ENCODE results near the gene LAMB4.
"Not testable (repeated sequence)": the region's sequence is repeated elsewhere in the genome, so short reads cannot be mapped to it uniquely, and the experiment has no call there.

Gene LAMB4

DNA sequence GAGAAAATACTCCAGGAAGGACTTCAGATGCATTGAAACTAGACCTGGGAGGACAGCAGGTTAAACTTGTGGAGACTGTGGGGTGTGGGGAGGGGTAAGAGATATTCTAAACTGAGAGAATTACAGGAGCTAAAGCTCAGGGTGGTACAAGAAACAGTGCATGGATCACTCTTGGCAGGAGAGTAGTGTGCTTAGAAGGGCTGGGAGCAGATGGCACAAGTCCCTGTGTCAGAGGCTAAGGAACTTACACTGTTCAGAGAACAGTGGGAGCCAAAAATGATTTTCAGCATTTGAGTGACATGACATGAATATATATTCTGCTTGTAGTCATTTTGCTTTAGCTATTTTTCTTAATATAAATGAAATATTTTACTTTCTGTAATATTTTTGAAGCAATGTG is 91.2 kb downstream of the LAMB4 start:
- no peak for DNase-seq

DNA sequence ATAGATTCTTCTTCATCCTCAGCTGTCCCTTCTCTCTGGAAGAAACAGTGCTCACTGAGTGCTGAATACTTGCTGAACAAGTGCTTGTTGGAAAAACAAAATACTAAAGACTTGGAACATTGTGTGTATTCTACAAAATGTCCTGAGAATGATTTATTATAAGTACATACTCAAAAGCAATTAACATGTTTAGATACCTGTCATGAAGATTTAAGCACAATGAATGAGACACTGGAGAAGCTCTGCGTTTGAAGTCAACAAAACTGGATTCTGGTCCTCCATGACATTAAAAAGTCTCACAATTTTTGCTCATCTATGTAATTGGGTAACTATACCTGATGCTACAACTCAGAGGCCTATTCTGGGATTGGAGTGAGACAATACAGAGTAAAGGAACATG is 92.4 kb downstream of the LAMB4 start:
- no peak for DNase-seq

DNA sequence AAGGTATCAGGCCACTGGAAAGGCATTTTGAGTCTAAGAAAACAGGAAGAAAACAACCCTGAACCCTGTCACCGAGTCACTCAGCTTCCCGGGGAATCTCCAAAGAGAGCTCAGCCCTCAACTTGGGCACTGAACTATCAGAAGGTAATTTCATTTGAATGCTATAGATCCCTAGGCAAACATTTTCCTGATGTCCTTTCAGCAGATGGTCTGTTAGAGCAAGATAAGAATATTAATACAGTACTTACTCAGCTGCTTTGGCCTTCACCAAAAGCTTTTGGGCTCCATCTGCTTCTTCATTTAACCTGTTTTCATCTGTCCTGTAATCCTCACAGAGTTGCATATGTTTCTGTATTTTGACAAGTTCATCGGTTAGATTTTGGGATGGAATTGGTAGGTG is 93.0 kb downstream of the LAMB4 start:
- DNase-seq, result no peak

DNA sequence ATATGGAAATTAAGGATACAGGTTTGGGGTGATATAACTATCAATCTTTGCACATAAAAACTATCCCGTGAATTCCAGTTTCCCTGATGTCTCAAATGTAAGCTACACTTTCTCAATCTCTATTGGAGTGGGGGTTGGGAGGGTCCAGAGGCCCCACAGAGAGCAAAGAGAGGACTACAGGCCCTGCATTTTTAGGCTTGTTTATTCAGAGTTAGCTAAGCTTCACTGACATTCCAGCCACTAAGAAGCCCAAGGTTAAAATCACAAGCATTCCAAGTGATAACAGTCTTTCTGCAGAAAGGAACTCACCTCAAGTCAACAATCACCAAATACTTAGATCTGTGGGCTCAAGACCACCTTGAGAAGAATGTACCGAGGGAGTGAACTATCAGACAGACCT is 95.6 kb downstream of the LAMB4 start:
- no peak for DNase-seq

DNA sequence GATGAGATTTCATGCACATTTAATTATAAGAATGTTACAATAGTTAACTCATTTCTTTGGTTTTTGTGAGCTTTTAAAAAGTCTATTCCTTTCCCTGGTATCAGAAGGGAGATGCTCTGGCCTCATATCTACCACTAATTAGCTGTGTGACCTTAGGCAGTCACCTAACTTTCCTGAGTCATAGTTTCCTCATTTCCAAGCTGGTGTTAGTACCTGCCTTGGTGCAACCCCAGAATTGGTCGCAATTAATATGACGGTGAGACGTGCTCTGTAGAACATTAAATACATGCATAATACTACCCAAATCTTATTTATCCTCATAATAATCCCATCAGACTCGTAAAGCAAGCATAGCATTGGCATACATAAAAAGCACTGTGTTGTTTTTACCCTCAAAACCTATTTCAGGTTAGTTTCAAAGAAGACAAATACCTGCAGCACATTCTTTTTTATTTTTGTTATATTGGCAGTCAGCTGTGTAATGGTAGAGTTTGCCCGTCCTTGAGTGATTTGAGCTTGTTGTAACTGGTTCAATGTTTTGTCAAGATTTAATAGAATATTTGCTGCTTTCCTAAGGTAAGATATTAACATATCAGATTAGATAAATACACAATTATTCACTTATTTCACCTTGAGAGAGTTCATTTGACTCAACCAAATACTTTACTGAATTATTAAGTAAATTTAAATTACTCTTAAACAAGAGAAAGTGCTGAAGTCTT is 96.2 kb downstream of the LAMB4 start:
- DNase-seq, result no peak

DNA sequence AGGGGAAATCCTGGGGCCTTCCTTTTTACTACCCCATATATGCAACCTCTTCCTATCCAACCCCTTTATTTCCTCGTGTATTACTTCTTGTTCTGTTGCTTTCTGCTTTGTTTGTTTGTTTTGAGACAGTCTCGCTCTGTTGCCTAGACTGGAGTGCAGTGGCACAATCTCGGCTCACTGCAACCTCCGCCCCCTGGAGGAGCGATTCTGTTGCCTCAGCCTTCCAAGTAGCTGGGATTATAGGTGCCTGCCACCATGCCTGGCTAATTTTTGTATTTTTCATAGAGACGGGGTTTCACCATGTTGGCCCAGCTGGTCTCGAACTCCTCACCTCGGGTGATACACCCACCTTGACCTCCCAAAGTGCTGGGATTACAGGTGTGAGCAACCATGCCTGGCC is 96.9 kb downstream of the LAMB4 start:
- not testable (repeated sequence) for DNase-seq

DNA sequence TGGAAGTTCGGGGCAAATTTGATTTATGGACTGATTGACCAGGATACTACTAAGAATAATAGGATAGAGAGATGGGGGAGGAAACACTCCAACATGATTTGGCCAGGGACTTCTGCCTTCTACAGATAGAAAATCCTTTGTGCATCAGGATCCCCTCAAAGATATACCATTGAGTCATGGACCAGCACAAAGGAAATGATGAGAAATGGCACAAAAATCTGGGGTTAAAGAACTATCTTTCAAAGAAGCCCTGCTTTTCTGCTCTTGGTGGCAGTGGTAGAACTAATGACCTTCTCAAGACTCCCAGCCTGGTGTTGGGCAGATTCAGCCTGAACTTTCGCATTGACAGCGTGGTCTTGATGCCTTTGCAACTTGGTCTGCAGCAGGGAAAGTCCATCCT is 99.6 kb downstream of the LAMB4 start:
- no peak for DNase-seq

DNA sequence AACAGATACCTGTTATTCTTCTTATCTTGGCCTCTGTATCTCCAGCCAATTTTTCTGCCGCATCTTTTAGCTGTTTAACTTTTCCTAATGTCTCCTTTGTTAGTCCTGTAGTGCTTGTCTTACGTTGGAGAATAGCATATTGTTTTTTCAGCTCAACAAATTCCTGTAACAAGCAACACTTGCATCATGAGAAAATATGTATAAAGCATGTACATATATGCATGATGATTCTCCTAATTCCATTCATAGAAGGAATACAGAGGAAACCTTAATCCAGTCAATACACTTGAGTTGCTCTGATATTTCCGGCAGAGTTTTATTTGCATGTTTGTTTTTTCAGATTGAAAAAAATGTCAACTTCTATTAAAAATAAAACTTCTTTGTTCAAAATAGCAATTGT is 101.1 kb downstream of the LAMB4 start:
- no peak for DNase-seq

DNA sequence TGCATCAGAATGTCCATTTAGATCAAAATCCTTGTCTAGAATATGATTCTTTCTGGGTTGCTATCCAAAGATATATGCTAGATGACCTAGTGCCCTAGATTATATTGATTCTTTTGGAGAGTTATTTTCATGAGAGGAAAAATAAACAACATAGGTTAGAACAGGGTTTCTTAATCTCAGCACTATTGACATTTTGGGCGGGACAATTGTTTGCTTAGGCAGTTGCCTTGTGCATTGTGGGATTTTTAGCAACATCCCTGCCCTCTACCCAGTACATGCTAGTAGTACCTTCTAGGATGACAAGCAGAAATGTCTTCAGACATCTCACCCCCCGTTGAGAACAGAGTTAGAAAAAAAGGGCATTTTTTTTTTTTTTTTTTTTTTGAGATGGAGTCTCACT is 102.0 kb downstream of the LAMB4 start:
- DNase-seq, result no peak

DNA sequence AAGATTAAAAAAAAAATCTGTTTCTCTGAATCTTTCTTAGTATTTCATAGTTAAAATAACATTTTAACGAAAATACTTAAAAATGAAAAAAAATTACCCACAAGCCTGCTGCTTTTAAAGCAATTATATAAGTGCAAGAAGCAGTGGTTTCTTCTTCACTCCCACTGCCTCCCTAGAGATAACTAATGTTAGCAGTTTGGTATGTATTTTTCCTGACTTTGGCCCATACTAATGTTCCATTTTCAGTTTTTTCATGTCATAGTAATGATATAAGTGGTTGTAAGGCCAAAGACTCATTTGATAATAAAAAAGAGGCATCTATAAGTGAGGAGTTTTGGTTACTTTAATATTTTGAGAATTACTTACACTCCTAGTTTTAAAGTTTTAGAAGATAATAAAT is 102.9 kb downstream of the LAMB4 start:
- DNase-seq, result no peak

DNA sequence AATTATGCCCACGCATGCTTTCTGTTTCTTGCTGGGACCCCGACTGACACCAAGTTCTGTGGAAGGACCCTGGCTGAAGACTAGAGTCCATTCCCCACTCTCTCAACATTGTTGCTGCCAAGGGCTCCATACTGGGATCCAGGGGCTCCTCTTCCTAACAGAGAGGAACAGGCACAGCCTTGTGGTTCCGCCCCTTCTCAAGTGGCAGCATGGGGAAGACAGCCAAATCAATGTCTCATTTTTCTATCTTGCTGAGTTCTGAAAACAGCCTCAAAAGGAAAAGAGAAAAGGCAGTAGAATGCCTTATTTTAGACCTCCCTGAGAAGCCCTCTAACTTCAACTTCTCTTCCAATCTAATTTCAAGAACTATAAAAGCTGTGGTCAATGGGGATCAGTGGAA is 103.5 kb downstream of the LAMB4 start:
- no peak for DNase-seq

DNA sequence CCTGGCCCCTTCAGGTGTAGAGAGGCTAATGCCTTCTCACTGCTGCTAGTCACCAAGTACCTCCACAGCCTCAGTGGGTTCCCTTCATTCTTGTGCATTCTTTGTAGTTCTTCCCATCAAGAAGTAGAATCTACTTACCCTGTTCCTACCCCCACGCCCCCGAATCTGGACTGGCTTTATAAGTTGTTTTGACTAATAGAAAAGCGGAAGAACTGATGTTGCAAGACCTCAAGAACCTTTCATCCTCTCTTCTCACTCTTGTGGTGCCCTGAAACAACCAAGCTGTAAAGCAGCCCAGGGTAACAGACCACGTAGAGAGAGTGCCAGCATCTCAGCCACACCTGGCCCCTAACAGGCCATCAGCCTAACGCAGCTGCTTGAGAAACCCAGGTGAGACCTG is 104.0 kb downstream of the LAMB4 start:
- no peak for DNase-seq

DNA sequence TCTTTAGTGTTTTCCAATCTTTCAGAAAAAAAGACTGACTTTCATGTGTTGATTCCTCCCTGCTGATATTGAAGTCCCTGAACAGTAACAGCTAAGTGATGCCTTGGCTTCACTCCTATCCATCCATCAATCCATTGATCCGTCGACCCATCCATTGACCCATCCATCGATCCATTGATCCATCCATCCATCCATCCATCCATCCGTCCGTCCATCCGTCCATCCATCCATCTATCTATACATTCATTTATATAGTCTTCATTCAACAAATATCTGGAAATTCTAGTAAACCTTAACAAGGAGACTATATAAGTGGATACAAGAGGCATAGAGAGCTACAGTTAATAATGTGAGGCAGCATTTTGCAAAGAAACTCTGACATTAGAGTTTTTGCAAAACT is 105.6 kb downstream of the LAMB4 start:
- no peak for DNase-seq

DNA sequence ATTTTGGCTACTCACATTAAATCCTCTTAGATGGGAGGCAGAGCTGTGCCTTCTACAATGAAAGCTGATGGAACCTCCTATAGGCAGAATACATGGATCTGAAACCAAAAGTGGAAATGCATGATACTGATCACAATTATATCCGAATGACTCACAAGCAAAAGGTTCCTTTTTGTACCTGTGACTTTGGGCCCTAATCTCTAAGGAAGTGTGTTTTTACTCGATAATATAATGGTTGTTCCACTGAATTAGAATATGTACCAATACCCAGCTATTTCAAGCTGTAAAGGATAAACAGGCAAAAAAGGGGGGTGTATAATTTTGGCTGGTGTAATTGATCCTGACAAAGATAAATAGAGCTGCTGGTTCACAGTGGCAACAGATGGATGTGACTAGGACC is 109.6 kb downstream of the LAMB4 start:
- DNase-seq, result no peak

DNA sequence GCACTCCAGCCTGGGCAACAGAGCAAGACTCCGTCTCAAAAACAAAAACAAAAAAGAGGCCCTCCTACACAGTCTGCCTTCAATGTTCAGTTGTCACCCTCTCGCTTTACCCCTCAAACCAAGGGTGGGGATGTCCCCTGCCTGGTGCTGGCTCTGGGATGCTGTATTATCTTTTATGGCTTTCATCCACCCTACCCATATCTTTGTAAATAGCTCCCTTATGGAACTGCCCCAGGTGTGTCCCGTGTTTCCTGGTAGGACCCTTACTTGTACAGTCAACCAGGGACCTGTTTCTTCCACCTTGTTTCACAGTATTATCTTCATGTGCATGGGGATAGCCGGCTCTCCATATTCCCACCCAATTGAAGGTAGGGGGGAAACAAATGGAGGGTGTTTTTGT is 111.5 kb downstream of the LAMB4 start:
- no peak for DNase-seq

DNA sequence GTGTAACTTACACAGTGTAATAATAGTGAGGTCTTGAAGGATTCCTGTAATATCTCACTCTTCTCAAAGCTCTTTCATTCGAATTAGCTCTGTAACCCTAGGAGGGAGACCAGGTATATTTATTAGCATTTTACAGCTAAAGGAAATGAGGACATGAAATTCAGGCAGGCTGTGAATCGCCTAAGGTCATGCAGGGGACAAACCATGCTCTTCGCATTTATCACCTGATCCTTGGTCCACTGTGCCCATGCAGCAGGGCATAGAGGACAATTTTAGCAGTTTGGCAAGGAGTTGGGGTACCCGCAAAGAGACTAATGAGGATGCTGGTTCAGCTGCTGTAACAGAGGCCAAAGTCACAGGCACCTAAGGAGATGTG is 112.4 kb downstream of the LAMB4 start:
- DNase-seq, result no peak

DNA sequence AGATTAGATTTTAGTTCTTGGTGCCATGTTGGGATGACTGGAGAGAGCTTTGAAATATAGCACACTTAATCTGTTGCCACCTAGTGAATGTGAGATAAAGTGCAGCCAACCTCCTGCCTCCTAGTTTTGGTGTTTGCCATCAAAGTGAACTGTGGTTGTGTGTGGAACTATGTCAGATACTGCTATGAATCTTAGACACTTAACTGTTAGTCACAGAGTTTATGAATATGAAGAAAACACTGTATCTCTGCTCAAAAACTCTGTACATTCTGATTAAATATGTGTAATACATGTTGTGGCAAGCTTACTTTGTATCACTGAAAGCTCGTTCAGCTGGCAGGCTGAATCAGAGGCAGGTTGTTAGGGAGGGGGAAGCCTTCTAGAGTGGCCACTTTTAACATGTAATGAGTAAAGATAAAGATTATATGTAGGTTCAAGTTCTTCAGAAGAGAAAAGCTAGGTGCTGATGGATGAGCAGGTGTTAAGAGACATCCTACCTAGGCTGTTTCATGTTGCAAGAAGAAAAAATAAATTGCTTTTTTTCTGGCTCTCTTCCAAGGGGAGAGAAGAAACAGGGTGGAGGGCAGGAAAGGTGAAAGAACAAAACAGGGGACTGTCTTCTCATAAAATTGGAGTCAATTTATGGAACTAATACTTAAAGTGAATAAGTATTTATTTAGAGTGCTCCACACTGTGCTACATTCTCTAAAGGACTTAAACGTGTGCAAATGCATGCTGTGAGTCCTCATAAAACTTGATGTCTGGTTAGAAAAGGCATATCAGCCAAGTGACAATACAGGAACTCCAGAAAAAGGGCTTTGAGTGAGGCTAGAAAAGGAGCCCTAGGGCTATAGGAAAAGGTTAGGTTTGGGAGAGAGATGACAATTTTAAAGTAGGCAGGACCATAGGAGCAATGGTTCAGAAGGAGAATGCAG is 113.1 kb downstream of the LAMB4 start:
- DNase-seq, result no peak

DNA sequence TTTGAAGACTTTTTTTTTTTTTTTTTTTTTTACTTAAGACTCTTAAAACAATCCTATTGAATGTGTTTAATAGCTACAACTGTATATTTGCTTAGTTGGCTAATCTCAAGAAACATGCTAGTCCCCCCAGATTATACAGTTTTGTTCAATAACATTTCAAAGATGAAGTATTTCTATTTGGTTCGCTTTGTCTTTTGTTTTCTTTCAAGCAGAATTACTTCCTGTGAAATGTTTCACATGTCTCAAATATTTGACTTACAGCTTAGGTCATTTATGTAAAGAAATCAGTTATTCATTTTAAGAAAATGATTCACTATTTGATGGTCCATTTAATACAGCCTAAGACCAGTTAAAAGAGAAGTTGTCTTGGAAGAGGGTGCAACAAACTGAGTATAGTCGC is 114.4 kb downstream of the LAMB4 start:
- DNase-seq, result no peak

DNA sequence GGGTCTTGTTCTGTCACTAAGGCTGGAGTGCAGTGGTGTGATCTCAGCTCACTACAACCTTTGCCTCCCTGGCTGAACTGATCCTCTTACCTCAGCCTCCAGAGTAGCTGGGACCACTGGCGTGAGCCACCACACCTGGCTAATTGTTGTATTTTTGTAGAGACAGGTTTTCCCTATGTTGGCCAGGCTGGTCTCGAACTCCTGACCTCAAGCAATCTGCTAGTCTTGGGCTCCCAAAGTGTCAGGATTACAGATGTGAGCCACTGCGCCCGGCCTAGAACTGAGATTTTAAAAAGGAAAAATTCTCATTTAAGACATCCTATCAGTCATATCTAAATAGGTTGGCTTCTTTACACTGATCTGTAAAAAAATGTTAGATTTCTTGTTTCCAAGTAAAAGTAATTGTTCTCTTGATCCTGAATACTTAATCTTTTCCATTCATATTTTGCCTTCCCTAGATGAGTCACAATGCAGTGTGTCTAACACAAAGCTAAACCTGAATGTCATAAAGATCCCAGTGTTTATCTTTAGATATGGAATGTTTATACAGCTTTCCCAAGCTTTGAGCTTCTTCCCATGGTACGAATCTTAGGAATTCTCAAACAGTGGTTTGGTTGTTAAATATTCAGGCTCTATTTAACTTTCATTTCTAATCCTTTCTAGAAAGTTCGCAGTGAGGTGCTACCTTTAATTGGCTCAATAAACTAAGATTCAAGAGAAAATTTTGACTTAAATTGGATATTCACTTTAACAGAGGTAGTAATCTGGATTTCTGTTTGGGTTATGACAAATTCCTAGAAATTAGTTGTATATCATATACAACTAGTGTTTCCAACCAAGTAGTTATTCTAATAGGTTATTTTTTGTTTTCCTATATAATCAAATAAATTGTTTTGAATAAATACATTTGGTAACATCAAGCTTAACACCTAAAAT is 115.1 kb downstream of the LAMB4 start:
- no peak for DNase-seq

DNA sequence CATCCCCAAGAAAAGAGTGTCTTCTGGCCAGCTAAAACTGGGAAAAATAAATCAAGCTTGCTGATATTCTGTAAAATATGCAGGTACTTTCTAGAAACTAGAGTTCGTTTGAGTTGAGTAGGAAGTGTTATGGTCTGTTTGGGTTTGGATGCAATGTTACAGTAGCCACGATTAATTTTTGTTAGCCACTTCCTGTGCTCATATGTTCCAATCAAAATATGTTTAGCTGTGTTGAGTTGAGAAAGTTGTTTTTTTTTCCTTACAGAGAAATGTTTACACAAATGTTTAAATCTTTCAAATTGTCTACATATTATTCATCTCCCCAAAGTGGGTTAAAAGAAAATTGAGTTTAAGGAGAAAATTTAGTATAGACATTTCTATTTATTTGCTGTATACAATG is 115.9 kb downstream of the LAMB4 start:
- DNase-seq, result no peak

DNA sequence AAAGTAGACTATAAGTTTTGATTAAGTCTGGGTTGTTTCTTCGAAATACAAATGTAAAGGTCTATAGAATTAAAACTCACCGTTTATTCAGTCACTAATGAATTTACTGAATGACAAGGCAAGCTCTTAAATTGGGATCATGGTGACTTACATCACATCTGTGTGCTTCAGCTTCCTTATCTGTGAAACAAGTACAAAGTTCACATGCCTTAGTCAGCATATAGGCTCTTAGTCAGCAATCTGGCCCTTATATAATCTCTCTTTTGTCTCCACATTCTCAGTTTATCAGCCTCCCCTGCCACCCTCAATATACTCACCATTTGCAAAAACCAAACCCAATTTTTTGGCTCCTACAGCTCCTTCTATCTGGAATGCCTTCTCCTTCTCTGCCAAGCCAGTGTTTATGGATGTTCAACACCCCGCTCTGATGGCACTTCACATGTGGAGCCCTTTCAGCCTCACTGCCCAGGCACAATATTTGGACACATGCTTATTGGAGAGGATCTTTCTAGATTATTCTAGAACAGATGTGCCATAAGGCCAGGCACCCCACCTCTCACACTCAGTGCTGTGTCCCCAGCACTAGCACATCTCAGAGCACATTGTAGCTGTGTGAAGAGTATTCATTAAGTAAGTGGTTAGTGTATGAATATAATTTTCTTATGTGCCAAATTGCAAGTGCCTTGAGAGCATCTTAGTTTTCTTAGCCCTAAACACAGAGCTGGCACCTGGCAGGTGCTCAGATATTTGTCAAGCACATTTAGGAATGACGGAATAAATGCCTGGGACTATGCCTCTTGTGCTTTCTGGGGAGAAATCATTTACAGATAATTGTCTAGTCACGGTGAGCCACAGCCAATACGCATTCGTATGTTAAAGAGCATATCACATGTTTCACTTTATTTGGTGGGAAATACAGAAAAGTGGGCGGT is 117.4 kb downstream of the LAMB4 start:
- no peak for DNase-seq

DNA sequence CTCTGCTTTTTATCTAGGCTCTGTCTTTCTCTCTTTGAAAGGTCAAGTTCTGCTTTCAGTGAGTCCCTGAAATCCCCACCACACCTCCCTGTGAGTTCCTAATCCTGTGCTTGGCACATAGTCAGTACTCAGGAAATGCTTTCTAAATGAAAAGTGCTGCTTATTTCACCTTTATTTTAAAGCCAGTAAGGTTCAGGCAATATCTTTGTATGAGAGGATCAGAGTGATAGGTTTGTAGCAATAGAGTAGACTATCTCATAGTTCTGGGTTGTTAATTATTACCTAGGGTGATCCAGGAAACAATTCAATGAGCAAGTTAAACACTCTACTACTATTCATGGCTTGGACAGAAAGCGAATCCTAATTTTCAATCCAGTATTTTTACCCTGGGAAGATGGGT is 119.8 kb downstream of the LAMB4 start:
- no peak for DNase-seq
